GM19455 (cell line): ENCODE measurements around the gene GTF2H2C_2.
"Not testable (repeated sequence)": the region's sequence is repeated elsewhere in the genome, so short reads cannot be mapped to it uniquely, and the experiment has no call there.

ENCODE experiments used
- ATAC-seq: cut with Tn5 transposase; IDR thresholded peaks from one replicate; pipeline ENCODE4 v1.9.1; 2021; ENCODE audit not compliant: unreplicated experiment

The GTF2H2C_2 gene

DNA sequence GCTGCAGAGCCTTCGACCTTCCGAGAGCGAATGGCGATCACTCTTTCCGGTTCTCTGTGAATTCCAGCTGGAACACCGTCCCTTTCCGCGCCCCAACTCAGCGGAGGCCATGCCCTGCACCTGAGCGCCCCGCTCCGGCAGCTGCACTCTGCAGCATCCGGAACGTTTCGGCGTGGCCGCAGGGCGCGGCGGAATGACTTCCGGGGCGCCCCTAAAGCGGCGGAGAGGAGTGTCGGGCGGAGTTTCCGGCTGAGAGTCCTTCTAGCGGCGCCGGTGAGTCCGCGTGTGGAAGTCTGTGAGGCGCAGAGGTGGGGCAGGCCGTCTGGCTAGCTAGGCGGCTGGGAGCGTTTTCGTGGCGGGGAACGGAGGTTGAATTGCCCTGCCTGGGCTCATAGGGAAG is at the start of gene GTF2H2C_2:
Gene GTF2H2C_2 (plus strand): TSS at position 252 of the 400 bp plus-strand sequence.
- ATAC-seq: peak; percentile 95

DNA sequence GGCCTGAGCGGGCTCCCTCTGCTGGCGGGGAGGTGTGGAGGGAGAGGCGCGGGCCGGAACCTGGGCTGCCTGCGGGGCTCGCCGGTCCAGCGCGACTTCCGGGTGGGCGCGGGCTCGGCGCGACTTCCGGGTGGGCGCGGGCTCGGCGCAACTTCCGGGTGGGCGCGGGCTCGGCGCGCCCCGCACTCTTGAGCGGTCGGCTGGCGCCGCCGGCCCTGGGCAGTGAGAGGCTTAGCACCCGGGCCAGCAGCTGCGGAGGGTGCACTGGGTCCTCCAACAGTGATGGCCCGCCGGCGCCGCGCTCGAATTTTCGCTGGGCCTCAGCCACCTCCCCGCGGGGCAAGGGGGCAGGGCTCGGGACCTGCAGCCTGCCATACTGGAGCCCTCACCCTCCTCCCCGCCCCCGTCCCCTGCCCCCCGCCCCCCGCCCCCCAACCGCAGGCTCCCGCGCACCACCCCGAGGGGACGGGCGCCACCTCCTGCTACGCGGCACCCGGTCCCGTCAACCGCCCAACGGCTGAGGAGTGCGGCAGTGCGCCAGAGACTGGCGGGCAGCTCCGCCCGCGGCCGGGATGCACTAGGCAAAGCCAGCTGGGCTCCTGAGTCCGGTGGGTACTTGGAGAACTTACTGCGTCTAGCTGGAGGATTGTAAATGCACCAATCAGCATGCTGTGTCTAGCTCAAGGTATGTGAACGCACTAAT is 14.0 kb upstream of the GTF2H2C_2 start:
- ATAC-seq: not testable (repeated sequence)

DNA sequence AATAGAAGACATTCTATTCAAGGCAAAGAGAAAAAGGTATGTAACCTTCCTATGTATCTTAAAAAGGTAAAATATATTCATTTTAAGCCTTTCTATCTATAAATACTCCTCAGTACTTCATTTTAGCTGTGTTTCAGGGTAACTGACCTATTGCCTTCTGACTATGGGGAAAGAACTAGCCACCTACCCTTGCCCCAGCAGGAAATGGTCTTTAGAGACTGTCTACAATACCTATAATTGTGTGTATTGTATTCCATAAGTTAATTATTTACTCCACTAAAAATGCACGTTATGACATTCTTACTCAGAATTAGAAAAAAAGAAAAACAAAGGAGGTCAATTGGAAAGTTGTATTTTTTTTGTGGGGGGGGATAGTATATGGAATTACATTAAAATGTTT is 6.2 kb downstream of the GTF2H2C_2 start:
- ATAC-seq: not testable (repeated sequence)

DNA sequence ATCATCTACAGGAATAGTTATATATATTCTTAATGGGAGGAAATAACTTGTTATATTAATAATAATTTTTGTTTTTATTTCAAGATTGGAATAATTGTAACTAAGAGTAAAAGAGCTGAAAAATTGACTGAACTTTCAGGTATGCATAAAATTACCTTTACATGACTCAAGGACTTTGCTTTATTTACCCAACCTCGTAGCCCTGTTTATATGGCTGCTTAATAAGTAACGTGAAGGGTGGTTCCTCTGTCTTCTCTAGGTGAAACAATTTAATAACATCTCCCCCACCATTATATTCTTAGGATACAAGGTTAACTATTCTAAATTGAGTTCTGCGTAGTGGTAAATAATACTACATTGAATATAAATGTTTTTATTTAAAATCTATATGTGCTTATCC is 8.0 kb downstream of the GTF2H2C_2 start:
- not testable (repeated sequence) for ATAC-seq

DNA sequence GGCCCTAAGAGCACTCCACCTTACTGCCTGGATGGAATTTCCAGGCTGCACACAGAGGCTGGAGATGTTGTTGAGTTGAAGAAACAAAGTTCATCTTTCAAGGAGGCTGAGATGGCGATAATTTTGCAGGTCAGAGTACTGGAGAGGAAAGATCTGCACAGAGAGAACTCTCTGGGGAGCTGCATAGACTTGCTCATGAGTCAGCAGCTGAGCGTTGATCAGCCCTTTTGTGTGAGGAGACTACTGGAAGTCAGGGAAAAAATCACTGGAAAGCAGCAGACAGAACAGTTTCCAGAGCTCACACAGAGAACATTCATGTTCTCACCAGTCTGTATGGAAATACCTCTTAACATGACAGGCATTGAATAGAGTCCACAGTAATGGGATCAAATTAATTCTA is 23.4 kb downstream of the GTF2H2C_2 start:
- ATAC-seq: not testable (repeated sequence)

DNA sequence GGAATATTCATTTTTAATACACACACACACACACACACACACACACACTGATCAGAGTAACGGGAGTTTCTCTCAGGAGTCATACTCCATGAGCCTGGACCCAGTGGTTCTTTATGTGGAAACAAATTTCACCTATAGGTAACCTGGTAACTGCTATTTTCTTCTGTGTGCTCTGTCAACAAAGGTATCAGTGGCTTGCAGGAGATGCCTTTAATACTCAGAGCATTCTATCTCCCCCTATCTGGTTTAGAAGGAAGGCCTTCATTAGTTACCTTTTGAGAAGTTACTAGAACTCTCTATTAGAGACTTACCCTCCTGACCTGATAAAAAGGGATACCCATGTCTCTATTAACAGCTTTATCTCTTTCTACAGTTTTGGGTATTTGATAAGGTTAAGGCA is 34.4 kb downstream of the GTF2H2C_2 start:
- not testable (repeated sequence) for ATAC-seq

DNA sequence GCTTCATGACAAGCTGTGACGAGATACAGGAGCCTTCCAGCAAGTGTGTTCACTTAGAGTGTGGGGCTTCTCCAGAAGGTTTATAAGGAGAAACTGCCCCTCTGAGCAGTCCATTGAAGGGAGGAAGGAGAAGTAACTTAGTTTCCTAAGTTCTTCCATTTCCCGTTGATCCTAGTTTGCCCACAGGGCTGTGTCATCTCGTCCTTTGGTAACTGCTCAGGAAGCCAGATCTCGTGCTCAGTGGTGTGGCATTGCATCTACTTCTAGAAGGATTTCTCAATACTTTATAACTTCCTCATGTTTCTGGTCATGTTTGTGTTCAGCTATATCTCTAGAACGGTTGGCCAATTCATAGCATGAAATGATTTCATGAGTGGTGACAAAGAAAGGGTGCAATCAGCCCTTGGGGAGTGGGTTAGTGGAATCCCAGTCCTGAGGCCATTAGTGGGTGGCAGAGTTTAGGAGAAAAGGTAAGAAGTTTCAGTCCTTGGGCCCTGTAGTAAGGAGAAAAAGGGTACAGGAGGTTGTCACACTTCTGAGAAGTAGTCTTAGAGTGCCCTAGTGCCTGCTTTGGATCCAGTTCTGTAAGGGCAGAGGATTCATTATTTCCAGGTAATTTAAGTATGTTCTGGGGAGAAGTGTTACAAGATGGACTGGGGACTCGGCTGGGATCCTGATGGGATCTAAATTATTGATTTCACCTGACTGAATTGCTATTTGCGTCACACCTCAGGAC is 36.2 kb downstream of the GTF2H2C_2 start:
- not testable (repeated sequence) for ATAC-seq

DNA sequence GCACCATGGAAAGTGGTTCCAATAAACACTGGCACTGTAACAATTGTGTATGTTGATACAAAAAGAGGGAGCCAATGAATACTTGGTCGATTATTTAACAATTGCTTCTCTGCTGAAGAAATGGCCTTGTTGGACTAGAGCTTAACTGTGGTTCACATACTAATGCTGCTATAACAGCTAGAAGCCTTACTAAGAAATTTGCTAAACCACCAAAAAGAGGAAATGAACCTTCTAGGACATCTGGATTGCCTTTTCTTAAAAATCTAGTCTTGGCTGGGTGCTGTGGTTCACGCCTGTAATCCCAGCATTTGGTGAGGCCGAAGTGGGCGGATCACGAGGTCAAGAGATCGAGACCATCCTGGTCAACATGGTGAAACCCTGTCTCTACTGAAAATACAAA is 41.9 kb downstream of the GTF2H2C_2 start:
- ATAC-seq: peak; percentile 72

DNA sequence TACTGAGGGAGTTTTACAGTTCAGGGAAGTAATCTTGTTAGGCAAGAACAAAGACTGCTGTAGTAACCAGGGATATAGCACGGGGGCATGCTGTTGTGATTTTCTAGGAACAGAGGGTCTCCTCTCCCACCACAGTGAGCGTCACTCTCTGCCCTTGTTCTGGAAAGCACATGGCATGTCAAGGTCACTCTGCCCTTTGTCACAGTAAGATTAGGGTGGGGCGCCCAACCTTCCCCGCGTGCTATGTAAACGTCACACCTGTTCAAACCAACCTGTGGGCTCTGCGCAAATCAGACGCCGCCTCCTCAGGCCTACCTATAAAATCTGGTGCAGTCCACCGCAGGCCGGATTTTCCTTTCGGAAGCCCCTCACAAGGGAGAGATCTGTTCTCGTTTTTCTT is 44.0 kb downstream of the GTF2H2C_2 start:
- ATAC-seq: not testable (repeated sequence)

DNA sequence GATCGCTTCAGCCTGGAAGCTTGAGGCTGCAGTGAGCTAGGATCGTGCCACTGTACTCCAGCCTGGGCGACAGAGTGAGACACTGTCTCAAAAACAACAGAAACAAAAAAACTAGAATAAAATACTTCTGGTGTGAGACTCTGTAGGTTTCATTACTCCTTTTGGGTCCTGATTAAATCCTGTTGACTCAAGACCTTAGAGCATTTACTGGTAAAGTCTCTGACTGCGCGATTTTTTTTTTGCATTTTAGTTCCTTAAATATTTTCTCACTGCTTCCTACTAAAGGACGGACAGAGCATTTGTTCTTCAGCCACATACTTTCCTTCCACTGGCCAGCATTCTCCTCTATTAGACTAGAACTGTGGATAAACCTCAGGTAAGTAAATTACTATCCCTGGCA is 46.8 kb downstream of the GTF2H2C_2 start:
- ATAC-seq: not testable (repeated sequence)

DNA sequence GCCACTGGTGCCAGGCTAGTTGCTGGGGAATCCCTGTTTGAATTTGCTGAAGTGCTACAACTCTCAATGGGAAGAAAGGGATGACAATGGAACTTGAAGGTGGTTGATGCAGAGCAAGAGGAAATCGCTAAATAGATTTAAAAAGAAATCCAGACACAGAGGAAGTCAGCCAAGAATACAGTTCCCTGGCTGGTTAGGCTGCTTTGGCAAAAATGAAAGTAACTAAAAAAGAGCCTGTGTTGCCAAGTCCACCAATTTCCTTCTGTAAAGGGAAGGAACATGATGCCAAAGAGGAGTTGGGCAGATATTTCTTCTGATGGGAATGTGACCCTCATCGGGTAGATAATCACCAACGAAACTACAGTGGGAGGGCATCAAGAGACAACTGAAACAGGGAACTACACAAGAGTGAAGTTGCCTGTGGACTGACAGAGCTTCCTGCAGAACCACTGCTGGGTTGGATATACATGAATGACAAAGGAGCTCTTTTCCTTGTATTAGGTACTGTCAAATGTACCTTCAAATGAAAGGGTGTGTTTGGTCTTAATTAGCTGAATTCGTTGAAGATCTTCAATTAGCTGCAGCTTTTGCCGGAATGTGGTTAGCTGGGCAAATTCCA is 49.0 kb downstream of the GTF2H2C_2 start:
- not testable (repeated sequence) for ATAC-seq

DNA sequence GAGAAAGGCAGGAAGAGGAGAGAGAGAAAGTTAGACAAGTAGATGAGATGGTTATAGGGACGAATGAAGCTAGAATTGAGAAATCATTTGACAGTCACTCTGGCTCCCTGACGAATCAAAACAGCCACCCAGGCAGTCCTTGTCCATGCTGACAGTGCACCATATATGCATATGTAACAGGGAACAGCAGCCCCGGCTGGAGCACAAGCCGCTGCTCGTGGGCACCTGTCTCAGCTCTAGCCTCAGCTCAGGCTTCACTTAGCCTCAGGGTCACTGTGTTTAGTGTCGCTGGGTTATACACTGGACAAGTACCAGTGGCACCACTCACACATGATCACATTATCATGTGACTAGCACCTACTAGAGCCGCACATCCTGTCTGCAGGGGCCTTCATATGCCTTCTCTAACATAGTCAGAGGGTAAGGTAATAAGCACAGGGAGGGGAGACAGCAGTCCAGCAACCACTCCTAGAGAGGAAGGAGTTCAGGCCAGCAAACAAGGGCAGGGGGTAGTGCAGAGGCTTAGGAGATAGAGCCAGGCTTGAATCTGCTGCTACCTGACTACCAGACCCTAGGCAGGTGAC is 54.9 kb downstream of the GTF2H2C_2 start:
- not testable (repeated sequence) for ATAC-seq
